GM18505 (cell line): ENCODE measurements around the gene CPNE2.

Experiments
- ATAC-seq: cut with Tn5 transposase; IDR thresholded peaks from one replicate; pipeline ENCODE4 v1.9.1; 2021; ENCODE audit not compliant: unreplicated experiment
- POLR2A ChIP-seq: IDR thresholded peaks from 4 replicates; pipeline ENCODE4 v1.6.1; 2011; ENCODE audit warnings: borderline replicate concordance; ENCODE audit not compliant: insufficient read depth, insufficient read length; ENCODE audit errors: extremely low read depth

Gene CPNE2

GRCh38 chr16:57072616-57073275, 19.6 kb upstream of the CPNE2 start:
- TF ChIP-seq POLR2A: no peak
- ATAC-seq: no peak

- no peak for TF ChIP-seq POLR2A
- no peak for ATAC-seq
Measured at GRCh38 chr16:57077714-57078113, 14.7 kb upstream of the CPNE2 start.

GRCh38 chr16:57081744-57082143, 10.6 kb upstream of the CPNE2 start:
- ATAC-seq: no peak
- no peak for TF ChIP-seq POLR2A

GRCh38 chr16:57082664-57083063, 9.7 kb upstream of the CPNE2 start:
- TF ChIP-seq POLR2A: no peak
- ATAC-seq: no peak

- TF ChIP-seq POLR2A: no peak
- ATAC-seq: no peak
Measured at GRCh38 chr16:57083485-57084126, 8.8 kb upstream of the CPNE2 start.

GRCh38 chr16:57084257-57084770, 8.1 kb upstream of the CPNE2 start:
- TF ChIP-seq POLR2A: no peak
- no peak for ATAC-seq

GRCh38 chr16:57084996-57085395, 7.4 kb upstream of the CPNE2 start:
- TF ChIP-seq POLR2A: no peak
- ATAC-seq: no peak

GRCh38 chr16:57087003-57087402, 5.4 kb upstream of the CPNE2 start:
- TF ChIP-seq POLR2A: no peak
- no peak for ATAC-seq

GRCh38 chr16:57089406-57089805, 3.0 kb upstream of the CPNE2 start:
- ATAC-seq: no peak
- TF ChIP-seq POLR2A: no peak

- no peak for ATAC-seq
- no peak for TF ChIP-seq POLR2A
Measured at GRCh38 chr16:57091200-57091974, 996 bp upstream of the CPNE2 start.

GRCh38 chr16:57092786-57093411, 516 bp downstream of the CPNE2 start:
- ATAC-seq: peak; percentile 44
- no peak for TF ChIP-seq POLR2A

GRCh38 chr16:57093666-57094564, 1.5 kb downstream of the CPNE2 start:
- ATAC-seq: no peak
- TF ChIP-seq POLR2A: no peak
